ENCODE data around the gene SPNS1. TPM values are rescaled to one million over a fixed set of nuclear protein-coding genes. Genes with fewer than 3 reads are reported as not detected.

SPNS1 gene
- total RNA-seq, 1 donor from 2014 or later: 28.8 TPM

DNA sequence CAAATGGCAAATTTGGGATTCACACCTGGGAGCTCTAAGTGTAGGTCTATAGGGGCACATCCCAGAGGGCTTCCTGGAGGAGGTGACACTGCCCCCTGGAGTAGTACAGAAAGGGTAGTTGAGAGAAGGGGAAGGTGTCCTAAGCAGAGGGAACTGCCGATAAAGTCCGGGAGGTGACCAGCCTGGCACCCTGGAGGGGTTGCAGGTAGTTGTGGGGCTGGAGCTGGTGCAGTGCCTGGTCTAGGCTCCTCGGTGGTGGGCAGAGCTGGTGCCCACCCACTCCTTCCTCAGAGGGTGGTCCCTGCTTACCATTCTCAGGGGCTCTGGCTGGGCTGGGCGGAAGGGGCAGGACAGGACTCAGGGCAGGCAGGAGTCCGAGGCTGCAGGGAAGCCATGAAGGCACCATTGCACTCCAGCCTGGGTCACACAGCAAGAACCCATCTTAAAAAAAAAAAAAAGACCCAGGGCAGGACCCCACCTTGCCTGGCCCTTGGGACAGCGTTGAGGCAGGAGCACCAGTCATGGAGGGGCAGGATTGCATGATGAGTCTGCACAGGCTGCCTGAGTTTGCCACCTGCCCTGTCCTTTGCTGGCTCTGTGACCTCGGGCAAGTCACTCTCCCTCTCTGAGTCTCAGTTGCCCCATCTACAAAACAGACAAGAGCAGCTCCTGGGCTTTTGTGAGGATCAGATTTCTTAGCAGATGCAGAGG is 54.0 kb downstream of the SPNS1 start:
- no peak for DNase-seq (ENCODE audit: low read depth, low spot score)

DNA sequence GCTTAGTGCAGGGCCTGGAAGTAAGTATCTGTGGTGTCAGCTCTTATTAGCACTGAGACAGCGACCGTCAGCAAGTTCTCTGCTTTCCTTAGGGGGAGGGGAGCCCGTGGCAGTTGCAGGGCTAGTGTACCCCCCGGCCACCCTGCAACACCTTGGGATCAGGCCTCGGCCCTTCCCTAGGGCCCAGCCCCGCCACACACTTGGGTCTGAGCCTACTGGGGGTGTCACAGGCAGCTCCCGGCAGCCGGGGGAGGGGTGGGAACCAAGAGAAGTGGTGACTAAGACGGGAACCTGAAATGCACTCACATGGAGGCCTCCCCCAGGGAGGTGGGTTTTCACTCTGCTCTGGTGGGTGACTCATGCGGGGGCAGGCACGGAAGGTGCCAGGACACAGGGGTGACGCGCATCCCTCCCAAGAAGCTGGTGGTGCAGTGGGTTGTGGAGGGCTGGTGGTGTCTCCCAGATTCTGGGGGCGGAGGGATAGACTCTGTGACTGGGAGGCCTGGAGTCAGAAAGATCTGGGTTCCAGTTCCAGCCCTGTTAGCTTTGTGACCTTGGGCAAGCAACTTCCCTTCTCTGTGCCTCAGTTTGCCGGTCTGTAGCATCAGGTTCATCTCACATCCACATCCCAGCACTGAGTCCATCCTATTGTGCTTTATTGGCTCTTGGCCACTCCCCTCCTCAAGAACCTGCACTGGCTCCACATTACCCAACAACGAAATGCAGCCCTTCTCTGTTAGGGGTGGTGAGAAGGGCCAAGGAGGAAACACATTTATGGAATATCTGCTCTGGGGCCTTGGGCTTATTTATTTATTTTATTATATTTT is 54.8 kb downstream of the SPNS1 start:
- DNase-seq (ENCODE audit: low read depth, low spot score): no peak

DNA sequence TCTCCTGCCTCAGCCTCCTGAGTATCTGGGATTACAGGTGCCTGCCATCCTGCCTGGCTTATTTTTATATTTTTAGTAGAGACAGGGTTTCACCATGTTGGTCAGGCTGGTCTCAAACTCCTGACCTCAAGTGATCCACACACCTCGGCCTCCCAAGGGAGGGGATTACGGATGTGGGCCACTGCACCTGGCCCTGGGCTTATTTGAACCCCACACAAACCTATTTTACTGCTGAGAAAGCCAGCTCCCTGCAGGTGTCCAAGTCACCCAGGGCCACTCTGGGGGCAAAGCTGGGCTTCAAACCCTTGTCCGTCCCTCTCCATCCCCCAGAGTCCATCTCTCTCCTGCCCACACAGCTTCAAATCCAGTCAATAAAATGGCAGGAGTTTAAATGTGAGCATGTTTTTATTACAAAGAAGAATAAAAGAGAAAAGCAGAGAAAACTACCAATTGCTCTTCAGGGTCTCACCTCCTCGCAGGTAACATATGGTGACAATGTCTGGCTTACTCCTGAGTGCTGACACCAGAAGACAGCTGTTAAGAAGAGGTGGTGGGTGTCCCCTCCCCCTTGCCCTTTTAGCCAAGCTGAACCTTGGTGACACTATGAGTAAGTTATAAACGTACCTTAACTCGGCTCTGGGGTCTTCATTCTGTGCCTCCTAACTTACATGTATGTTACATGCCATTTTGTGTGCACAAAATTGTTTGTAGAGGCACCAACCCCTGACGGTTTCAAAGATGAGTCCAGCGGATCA is 55.7 kb downstream of the SPNS1 start:
- no peak for DNase-seq (ENCODE audit: low read depth, low spot score)

Other genes with a start within 250 kb of the SPNS1 start
- 0.99 TPM in 1 of 2 replicates, not detected in the other for gene NPIPB9, start 223.0 kb upstream of the SPNS1 start, total RNA-seq
- gene ATXN2L, start 151.8 kb upstream of the SPNS1 start, total RNA-seq: 27.4 and 32.2 TPM in 2 replicates
- gene TUFM, start 128.4 kb upstream of the SPNS1 start, total RNA-seq: 180 and 199 TPM in 2 replicates
- gene SH2B1, start 110.9 kb upstream of the SPNS1 start, total RNA-seq: 10.6 and 12.1 TPM in 2 replicates
- gene ATP2A1, start 96.3 kb upstream of the SPNS1 start, total RNA-seq: 0.20 and 0.28 TPM in 2 replicates
- 40.8 and 44.8 TPM in 2 replicates for gene RABEP2, start 49.5 kb upstream of the SPNS1 start, total RNA-seq
- 0.25 TPM in 1 of 2 replicates, not detected in the other for gene CD19, start 42.8 kb upstream of the SPNS1 start, total RNA-seq
- 20.5 and 27.5 TPM in 2 replicates for gene NFATC2IP, start 23.8 kb upstream of the SPNS1 start, total RNA-seq
- 0.13 and 0.18 TPM in 2 replicates for gene LAT, start 10.3 kb downstream of the SPNS1 start, total RNA-seq